Stimulated activated CD8-positive, alpha-beta memory T cell treated with anti-CD3 and anti-CD28 coated beads, Interleukin-15, amount 100 ng/mL, for 24 hours (primary cell): ENCODE data around the gene ADAMTS9.

Experiments
- DNase-seq: peaks from one replicate; pipeline ENCODE4 v3.0.0-alpha.2; 2020; ENCODE audit warnings: low read depth

ADAMTS9 gene

GRCh38 chr3:64617610-64618009 is 70.2 kb downstream of the ADAMTS9 start:
- no peak for DNase-seq

GRCh38 chr3:64616953-64617352 is 70.8 kb downstream of the ADAMTS9 start:
- no peak for DNase-seq

GRCh38 chr3:64612916-64613526 is 74.8 kb downstream of the ADAMTS9 start:
- no peak for DNase-seq

GRCh38 chr3:64612082-64612860 is 75.5 kb downstream of the ADAMTS9 start:
- DNase-seq = no peak

- DNase-seq = no peak
Observed at GRCh38 chr3:64608741-64609140, 79.1 kb downstream of the ADAMTS9 start.

- no peak for DNase-seq
Observed at GRCh38 chr3:64607032-64607551, 80.7 kb downstream of the ADAMTS9 start.

- no peak for DNase-seq
Observed at GRCh38 chr3:64604313-64604712, 83.5 kb downstream of the ADAMTS9 start.

- DNase-seq = no peak
Observed at GRCh38 chr3:64601824-64602223, 86.0 kb downstream of the ADAMTS9 start.

- no peak for DNase-seq
Observed at GRCh38 chr3:64600246-64600950, 87.4 kb downstream of the ADAMTS9 start.

- no peak for DNase-seq
Observed at GRCh38 chr3:64599651-64600050, 88.1 kb downstream of the ADAMTS9 start.

GRCh38 chr3:64595253-64595694 is 92.5 kb downstream of the ADAMTS9 start:
- no peak for DNase-seq

GRCh38 chr3:64594134-64594533 is 93.7 kb downstream of the ADAMTS9 start:
- no peak for DNase-seq

- no peak for DNase-seq
Observed at GRCh38 chr3:64593350-64593749, 94.5 kb downstream of the ADAMTS9 start.

- DNase-seq = no peak
Observed at GRCh38 chr3:64591615-64592014, 96.2 kb downstream of the ADAMTS9 start.

GRCh38 chr3:64588380-64588779 is 99.4 kb downstream of the ADAMTS9 start:
- DNase-seq = no peak

- no peak for DNase-seq
Observed at GRCh38 chr3:64586952-64587351, 100.8 kb downstream of the ADAMTS9 start.

- DNase-seq = no peak
Observed at GRCh38 chr3:64584179-64584578, 103.6 kb downstream of the ADAMTS9 start.

GRCh38 chr3:64578797-64579196 is 109.0 kb downstream of the ADAMTS9 start:
- DNase-seq = no peak

GRCh38 chr3:64578062-64578770 is 109.6 kb downstream of the ADAMTS9 start:
- DNase-seq = no peak

GRCh38 chr3:64576211-64576775 is 111.5 kb downstream of the ADAMTS9 start:
- DNase-seq = no peak

GRCh38 chr3:64575211-64575844 is 112.5 kb downstream of the ADAMTS9 start:
- no peak for DNase-seq
